Osteoblast (primary cell): ENCODE results near the gene IGF2BP2. TPM values are rescaled to one million over a fixed set of nuclear protein-coding genes. Genes with fewer than 3 reads are reported as not detected.
A peak's percentile ranks its signal among the peaks of the same experiment; 100 is the strongest.

Source experiments
- DNase-seq: peaks from one replicate; pipeline ENCODE4 v3.0.0; 2011; ENCODE audit warnings: low spot score, mixed read lengths; ENCODE audit not compliant: insufficient read length; ENCODE audit errors: missing footprints
- H2AFZ ChIP-seq: 2 replicates; pipeline ENCODE4 v1.6.0; 2011; ENCODE audit warnings: mild to moderate bottlenecking, low read length
- H3K27ac ChIP-seq: 2 replicates; pipeline ENCODE4 v1.5.1; 2011; ENCODE audit warnings: mild to moderate bottlenecking, low read depth, low read length, moderate library complexity
- H3K27me3 ChIP-seq: 2 replicates; pipeline ENCODE4 v1.6.0; 2012; ENCODE audit warnings: mild to moderate bottlenecking, control low read depth, inconsistent platforms, low read length, moderate library complexity; ENCODE audit not compliant: insufficient read depth
- H3K36me3 ChIP-seq: 2 replicates; pipeline ENCODE4 v1.5.1; 2011; ENCODE audit warnings: mild to moderate bottlenecking, low read length, control low read depth, moderate library complexity; ENCODE audit not compliant: insufficient read depth
- H3K4me1 ChIP-seq: 2 replicates; pipeline ENCODE4 v1.5.1; 2011; ENCODE audit warnings: mild to moderate bottlenecking, low read length, control low read depth, moderate library complexity; ENCODE audit not compliant: insufficient read depth
- H3K4me2 ChIP-seq: 2 replicates; pipeline ENCODE4 v1.6.0; 2011; ENCODE audit warnings: mild to moderate bottlenecking, low read length; ENCODE audit not compliant: insufficient read depth
- H3K4me3 ChIP-seq: fragments of 200-600 bp; sonication (generic); 3 replicates; pipeline ENCODE4 v1.5.1; 2012; ENCODE audit warnings: mild to moderate bottlenecking, low read length, inconsistent platforms; ENCODE audit not compliant: insufficient read depth
- H3K79me2 ChIP-seq: 2 replicates; pipeline ENCODE4 v1.6.0; 2012; ENCODE audit warnings: mild to moderate bottlenecking, low read length, control low read depth, inconsistent platforms; ENCODE audit not compliant: insufficient read depth
- H3K9me3 ChIP-seq: 2 replicates; pipeline ENCODE4 v1.5.1; 2011; ENCODE audit warnings: low read depth, low read length, control low read depth
- H4K20me1 ChIP-seq: 2 replicates; pipeline ENCODE4 v1.6.0; 2012; ENCODE audit warnings: mild to moderate bottlenecking, low read length, control low read depth; ENCODE audit not compliant: insufficient read depth
- total RNA-seq: library from RNA; depleted of rRNA; stranded (reverse); fragments of >200 nt; gene quantifications from 2 replicates; pipeline ENCODE4 v1.2.3, GENCODE V29; 2012
- TF ChIP-seq, protein P1 (sequence below): IDR thresholded peaks from 2 replicates; pipeline ENCODE4 v1.5.1; 2011; ENCODE audit warnings: mild to moderate bottlenecking, low read depth, low read length, moderate library complexity; ENCODE audit errors: extremely low read depth

IGF2BP2 gene
- total RNA-seq, 1 donor: 81.8 TPM

DNA sequence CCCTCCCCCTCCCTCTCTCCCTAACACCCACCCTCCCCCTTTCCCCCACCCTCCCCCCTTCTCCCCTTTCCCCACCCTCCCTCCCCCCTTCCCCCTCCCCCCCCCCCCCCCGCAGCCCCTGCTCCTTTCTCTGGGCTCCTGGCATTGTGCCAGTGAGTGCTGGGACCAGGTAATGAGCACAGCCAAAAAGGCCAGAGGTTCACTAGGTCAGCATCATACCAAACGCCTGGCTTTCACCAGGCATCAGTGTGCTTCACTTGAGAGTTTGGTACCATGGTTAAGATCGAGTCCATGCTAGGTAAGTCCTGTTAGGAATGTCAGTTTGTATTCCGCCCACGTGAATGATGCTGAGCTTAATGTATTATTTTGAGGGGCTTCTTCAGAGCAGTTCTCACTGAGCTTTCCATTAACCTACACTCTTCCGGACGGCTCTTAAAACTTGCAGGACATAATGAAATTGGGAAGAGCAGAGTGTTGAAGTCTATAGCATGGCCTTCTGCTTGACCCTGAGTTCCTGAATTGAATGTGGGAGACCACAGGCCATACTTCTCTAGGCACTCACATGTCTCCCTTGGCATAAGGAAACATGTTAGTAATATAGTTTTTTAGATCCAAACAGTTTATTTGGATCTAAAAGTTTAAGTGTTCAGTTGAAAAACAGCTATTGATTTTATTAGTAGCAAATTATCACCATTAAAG is 193.2 kb downstream of the IGF2BP2 start:
- Histone ChIP-seq H3K79me2 (no peaks in the 10 kb centered on the region), H3K9me3 (no peaks in the 10 kb centered on the region), H3K27me3 (no peaks in the 10 kb centered on the region), H3K27ac (no peak overlapping the region), H3K4me2 (no peak overlapping the region), H4K20me1 (no peaks in the 10 kb centered on the region), H3K4me1 (peaks cover 16% of the 10 kb centered on the region), H3K36me3 (peaks cover 5% of the 10 kb centered on the region), H2AFZ (no peak overlapping the region), H3K4me3 (no peak overlapping the region)
- TF ChIP-seq, protein P1, sequence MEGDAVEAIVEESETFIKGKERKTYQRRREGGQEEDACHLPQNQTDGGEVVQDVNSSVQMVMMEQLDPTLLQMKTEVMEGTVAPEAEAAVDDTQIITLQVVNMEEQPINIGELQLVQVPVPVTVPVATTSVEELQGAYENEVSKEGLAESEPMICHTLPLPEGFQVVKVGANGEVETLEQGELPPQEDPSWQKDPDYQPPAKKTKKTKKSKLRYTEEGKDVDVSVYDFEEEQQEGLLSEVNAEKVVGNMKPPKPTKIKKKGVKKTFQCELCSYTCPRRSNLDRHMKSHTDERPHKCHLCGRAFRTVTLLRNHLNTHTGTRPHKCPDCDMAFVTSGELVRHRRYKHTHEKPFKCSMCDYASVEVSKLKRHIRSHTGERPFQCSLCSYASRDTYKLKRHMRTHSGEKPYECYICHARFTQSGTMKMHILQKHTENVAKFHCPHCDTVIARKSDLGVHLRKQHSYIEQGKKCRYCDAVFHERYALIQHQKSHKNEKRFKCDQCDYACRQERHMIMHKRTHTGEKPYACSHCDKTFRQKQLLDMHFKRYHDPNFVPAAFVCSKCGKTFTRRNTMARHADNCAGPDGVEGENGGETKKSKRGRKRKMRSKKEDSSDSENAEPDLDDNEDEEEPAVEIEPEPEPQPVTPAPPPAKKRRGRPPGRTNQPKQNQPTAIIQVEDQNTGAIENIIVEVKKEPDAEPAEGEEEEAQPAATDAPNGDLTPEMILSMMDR: no peak
- peak; percentile 51 for DNase-seq

DNA sequence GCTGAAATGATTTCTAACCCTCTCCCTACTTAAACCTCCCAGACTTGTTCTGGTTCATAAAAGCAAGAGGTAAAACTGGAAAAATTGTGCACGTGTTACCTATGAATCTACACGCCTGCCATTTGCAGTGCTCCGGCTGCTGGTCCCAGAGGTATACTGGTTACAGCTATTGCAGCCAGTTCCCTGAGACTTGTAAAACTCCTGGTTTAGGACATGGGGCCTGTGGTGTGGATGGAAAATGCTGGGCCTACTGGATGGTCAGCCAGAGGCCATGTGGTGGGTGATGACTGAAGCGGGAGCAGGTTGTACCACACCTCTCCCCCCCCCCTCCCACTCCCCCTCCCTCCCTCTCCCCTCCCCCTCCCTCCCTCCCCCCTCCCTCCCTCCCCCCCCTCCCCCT is 193.7 kb downstream of the IGF2BP2 start:
- Histone ChIP-seq H3K27ac (peak overlapping the region; percentile 9), H3K27me3 (no peaks in the 10 kb centered on the region), H3K4me2 (no peak overlapping the region), H3K4me3 (no peak overlapping the region), H3K36me3 (peaks cover 7% of the 10 kb centered on the region), H2AFZ (no peak overlapping the region), H3K79me2 (no peaks in the 10 kb centered on the region), H3K4me1 (peaks cover 16% of the 10 kb centered on the region), H4K20me1 (no peaks in the 10 kb centered on the region), H3K9me3 (no peaks in the 10 kb centered on the region)
- TF ChIP-seq, protein P1: no peak
- DNase-seq: no peak

DNA sequence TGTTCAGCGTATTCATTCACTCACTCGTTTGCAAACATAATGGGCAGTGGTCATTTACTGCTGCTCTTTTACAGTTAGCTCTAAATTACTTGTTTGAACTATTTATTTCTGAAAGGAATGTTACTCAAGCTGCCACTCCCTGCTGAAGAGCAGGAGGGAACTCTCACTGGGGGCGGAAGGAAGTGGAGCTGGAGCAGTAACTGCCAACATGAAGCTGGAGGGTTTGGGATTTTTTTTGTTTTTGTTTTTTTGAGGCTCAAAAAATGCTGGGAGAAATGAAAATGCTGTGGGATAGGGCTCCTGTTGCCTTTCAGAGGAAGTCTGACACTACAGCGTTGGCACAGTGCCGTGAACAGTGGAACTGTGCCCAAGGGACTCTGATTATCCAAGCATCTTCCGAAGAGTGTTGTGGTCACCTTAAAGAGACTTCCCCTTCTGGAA is 194.6 kb downstream of the IGF2BP2 start:
- Histone ChIP-seq H3K36me3 (peaks cover 17% of the 10 kb centered on the region), H4K20me1 (no peaks in the 10 kb centered on the region), H3K4me1 (peaks cover 16% of the 10 kb centered on the region), H3K27me3 (no peaks in the 10 kb centered on the region), H3K9me3 (no peaks in the 10 kb centered on the region), H3K4me2 (peak overlapping the region; percentile 46), H3K79me2 (no peaks in the 10 kb centered on the region), H2AFZ (no peak overlapping the region), H3K4me3 (no peak overlapping the region), H3K27ac (peak overlapping the region; percentile 9)
- TF ChIP-seq, protein P1: no peak
- DNase-seq: peak; percentile 78

DNA sequence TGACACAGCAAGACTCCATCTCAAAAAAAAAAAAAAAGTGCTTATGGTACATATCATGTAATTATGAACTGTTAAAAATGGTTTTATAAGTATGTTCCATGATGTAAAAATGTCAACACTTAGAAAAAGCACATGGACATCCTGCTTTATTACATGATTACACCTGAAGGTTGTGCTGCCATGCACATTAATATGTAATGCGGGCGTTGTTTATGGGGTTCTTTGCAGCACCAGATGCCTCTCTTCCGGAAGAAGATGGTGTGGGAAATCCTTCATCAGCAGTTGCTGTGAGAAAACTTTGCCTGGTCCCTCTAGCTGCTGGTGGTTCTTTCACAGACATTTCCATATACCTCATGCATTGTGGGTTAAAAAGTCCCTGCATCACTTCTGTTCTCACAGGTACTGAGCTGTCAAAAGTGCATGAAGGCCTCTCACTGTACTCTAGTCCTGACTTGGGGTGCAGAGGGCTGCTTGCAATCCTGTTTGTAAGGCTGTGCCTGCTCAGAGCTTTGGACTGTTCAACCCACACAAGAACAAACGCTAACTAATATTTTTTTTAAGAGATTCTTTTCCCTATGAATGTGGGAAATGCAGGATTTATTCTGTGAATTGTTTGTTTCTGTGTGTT is 195.2 kb downstream of the IGF2BP2 start:
- TF ChIP-seq, protein P1: no peak
- DNase-seq: no peak
- no peaks in the 10 kb centered on the region for H3K79me2 ChIP-seq
- H3K27me3 ChIP-seq: no peaks in the 10 kb centered on the region
- no peak overlapping the region for H3K4me3 ChIP-seq
- no peak overlapping the region for H2AFZ ChIP-seq
- peaks cover 17% of the 10 kb centered on the region for H3K36me3 ChIP-seq
- peak overlapping the region; percentile 46 for H3K4me2 ChIP-seq
- H3K9me3 ChIP-seq: no peaks in the 10 kb centered on the region
- peak overlapping the region; percentile 9 for H3K27ac ChIP-seq
- H3K4me1 ChIP-seq: peaks cover 16% of the 10 kb centered on the region
- no peaks in the 10 kb centered on the region for H4K20me1 ChIP-seq
